NCI-H1105 treated with DMSO at 0.1 percent for 48 hours (cell line): ENCODE measurements around the gene TNPO3.
"Not testable (repeated sequence)": the region's sequence is repeated elsewhere in the genome, so short reads cannot be mapped to it uniquely, and the experiment has no call there.

ENCODE experiments used
- DNase-seq: peaks from one replicate; lab custom pipeline; 2025; lab: John Stamatoyannopoulos, UW

Gene TNPO3

DNA sequence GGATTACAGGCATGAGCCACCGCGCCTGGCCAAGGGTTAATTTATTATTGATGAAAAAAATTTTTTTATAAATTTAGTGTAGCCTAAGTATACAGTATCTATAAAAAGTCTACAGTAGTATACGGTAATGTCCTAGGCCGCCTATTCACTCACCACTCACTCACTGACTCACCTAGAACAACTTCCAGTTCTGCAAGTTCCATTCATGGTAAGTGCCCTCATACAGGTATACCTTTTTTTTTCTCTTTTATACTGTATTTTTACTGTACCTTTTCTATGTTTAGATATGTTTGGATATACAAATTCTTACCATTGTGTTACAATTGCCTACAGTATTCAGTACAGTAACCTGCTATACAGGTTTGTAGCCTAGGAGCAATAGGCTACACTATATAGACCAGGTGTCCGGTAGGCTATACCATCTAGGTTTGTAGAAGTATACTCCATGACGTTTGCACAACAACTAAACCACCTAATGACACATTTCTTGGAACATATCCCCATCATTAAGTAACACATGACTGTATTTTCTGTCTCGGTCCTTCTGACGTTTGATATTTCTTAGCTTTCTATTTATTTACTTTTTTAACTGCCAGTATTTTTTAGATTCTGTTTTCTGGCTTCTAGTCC lies 93.8 kb downstream of the TNPO3 start:
- no peak for DNase-seq

DNA sequence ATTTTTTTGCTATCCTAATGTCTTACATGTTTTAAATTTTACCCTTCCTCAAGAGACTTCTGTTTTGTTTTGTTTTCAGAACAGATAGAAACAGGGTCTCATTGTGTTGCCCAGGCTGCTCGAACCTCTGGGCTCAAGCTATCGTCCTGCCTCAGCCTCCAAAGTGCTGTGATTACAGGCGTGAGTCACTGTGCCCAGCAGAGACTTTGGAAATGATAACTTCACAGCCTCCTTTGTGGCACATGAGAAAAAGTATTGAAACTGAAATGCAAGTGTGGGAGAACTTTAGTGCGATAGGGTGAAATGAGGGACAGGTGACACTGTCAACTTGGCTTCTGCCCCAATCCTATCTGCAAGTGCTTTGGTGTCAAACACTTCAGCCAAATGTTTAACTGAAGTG lies 95.6 kb downstream of the TNPO3 start:
- DNase-seq: no peak

DNA sequence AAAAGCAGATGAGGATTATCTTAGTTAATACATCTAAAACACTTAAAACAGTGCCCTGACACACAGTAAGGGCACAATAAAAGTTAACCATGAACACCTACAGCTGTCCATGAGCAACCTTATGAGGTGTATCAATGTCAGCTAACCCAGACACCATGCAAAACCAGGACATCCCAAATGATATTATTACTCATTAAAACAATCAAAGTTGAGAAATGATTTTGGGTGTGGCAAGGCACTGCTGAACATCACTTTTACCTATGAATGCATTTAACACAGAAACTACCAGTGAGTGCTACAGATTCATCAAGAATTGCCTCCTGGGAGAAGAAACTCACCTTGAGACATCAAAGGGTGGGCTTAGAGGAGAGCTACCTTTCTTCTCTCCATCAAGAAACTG lies 98.9 kb downstream of the TNPO3 start:
- DNase-seq: no peak

DNA sequence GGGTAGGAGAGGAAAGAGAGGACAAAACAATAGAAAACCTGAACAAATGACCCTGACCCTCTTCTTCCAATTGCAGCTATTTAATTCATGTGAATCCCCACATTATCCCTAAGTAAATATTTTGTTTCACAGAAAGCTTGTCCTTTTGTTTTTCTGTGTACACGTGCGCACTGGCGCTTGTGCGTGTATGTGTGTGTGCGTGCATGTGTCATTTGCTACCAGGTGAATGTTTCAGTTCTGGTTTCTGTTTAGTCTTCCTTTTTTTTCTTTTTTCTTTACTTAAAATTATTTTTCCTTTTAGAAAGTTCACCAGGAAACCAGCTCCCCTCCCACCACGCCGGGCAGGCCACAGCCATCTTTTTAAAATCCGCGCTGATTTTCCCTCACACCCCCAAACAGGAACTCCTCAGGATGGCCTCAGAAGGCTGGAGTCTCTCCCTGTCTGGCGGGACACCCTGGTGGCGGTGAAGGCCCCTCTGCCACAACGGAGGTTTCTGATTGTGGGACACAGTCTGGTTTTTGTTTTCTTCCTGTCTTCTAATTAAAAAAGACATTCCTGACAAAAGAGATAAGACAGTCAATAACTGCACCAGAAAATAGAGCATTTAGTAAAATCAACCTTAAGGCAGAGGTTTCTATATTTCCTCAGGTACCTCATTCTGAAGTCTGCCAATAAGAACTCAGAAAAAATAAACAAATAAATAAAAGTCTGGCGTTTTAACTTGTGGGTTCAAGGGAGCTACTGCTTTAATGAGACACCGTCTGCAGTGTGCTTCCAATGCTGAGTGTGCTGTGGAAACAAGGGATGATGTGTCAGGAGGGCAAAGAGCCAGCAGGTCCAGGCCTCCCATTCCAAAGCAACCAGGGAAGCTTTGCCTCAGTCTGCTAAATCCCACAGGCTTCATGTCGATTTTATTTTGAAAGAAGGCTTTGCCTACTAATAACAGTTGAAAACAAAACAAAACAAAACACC lies 99.8 kb downstream of the TNPO3 start:
- no peak for DNase-seq

DNA sequence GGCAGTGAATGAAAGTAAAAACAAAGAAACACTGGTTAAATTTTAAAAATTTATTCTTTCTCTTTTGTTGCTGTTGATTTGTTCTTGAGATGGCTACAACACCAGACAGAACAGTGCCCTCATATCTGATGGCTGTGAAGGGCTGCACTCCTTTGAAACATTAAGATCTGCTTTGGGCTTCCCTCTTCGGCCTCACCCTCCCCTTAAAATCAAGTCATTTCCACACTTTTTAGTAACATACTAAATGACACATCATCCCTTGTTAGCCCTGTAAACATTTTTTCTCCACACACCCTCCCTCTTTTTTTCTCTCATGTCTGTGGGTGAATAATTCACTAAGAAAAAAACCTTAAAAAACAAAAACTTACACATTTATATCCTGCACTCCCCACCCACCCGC lies 100.8 kb downstream of the TNPO3 start:
- DNase-seq: no peak

DNA sequence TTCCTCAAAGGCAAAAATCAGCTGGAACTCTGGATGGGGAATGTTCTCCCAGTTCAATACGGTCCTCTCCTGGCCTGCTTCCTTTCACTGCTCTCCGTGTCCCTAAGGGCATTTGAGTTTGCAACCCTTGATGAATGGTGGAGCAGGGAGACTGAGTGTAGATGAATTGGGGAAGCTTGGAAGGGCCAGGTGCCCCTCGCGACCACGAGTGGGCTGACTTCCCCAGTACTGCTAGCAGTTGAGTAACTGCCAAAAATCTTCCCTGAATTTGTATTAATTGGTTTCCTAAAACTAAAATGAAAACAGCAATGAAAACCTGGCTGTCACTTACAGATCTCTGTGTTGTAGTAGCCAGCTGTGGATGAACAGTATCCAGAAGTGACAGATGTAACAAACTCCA lies 103.6 kb downstream of the TNPO3 start:
- DNase-seq: no peak

DNA sequence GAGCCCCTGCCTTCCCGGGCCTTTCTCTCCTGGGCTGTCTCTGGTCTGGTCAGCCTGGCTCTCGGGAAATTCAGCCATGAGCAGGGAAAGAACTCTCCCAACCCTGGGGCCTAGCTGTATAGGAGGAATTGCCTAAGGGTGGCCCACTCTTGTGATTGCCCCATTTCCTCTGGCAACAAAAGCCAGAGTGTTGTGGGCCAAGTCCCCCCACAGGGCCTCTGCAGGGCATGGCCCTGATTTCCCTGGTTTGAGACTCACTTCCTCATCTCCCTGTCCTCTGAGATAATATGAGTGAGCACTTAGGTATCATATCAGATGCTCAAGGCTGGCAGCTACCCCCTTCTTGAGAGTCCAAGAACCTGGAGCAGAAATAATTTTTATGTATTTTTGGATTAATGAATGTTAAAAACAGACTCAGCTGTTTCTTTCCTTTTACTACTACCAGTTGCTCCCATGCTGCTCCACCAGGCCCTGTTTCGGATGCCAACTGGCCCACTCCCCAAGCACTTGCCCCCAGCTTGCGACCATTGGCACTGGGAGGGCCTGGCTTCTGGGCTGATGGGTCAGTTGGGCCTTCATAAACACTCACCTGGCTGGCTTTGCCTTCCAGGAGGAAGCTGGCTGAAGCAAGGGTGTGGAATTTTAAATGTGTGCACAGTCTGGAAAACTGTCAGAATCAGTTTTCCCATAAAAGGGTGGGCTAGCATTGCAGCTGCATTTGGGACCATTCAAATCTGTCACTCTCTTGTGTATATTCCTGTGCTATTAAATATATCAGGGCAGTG lies 105.7 kb downstream of the TNPO3 start:
- no peak for DNase-seq

DNA sequence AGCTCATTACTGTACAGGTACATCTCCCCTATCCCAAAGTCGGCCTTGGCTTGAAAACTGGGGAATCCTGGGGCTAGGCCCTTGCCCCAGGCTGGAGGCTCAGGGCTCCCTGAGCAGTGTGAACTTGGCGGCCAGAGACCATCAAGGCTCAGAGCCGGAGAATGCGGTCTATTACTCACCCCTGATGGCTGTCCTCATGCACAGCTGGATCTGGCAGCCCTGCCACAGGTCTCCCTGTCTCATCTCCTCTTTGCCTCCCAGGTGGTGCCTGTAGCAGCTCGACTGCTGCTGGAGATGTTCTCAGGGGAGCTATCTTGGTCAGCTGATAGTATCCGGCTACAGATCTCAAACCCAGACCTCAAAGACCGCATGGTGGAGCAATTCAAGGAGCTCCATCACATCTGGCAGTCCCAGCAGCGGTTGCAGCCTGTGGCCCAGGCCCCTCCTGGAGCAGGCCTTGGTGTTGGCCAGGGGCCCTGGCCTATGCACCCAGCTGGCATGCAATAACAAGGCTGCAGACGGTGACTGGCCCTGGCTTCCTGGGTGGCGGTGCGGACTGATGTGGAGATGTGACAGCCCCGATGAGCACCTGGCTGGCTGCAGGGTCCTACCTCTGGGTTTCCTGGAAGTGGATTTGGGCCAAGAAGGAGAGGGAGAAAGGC lies 106.5 kb downstream of the TNPO3 start:
- no peak for DNase-seq

DNA sequence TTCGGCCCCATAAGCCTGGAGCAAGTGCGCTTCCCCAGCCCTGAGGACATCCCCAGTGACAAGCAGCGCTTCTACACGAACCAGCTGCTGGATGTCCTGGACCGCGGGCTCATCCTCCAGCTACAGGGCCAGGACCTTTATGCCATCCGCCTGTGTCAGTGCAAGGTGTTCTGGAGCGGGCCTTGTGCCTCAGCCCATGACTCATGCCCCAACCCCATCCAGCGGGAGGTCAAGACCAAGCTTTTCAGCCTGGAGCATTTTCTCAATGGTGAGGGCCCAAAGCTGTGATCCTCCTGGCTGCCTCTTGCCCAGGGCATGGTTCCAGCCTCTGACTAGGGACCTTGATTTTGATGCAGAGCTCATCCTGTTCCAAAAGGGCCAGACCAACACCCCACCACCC lies 107.1 kb downstream of the TNPO3 start:
- no peak for DNase-seq

DNA sequence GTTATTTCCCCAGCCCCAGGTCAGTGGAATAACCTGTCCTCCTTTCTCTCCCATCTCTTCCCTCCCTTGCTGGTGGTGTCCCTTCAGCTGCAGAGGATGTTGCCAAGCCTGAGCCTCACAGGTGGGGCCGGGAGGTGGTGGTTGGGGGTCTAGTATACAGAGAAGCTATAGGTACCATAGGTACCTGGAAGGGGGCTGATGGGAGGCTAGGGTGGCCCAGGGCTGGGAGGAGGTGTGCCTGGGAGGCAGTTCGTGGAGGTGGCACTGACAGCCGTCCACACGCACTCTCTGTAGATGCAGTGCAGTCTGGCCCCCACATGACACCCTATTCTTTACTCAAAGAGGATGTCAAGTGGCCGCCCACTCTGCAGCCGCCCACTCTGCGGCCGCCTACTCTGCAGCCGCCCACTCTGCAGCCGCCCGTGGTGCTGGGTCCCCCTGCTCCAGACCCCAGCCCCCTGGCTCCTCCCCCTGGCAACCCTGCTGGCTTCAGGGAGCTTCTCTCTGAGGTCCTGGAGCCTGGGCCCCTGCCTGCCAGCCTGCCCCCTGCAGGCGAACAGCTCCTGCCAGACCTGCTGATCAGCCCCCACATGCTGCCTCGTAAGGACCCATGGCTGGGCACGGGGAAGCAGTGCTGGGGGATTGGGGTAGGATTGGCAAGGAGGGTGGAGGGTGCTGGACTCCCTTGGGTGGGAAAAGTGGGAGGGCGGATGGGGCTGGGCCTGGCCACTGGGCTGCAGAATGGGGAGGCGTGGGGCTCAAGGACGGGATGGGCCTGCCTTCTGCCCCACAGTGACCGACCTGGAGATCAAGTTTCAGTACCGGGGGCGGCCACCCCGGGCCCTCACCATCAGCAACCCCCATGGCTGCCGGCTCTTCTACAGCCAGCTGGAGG lies 107.7 kb downstream of the TNPO3 start:
- DNase-seq: no peak

DNA sequence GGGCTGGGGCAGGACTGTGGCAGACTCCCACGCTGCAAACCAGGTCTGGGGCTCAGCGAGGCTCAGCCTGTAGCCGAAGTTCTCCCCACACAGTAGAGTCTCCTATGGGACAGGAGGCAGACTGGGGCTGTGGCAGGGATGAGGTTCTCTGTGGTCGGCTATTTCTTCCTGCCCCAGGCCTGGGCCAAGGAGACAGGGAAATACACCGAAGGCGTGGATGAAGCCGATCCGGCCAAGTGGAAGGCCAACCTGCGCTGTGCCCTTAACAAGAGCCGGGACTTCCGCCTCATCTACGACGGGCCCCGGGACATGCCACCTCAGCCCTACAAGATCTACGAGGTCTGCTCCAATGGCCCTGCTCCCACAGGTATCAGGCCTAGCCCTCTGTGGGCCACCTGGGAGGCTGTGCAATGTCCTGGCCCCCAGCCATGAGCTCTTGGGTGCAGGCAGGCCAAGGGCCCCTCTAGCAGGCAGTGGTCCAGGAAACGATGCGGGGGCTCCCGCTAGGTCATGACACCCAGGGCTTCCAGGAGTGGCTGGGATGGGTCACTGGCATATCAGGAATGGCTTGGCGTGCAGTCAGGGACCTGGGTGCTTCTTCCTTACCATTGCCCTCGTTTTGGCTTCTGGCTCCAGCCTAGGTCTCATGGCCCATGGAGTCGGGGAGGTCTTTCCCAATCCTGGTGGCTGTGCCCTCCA lies 109.1 kb downstream of the TNPO3 start:
- no peak for DNase-seq

DNA sequence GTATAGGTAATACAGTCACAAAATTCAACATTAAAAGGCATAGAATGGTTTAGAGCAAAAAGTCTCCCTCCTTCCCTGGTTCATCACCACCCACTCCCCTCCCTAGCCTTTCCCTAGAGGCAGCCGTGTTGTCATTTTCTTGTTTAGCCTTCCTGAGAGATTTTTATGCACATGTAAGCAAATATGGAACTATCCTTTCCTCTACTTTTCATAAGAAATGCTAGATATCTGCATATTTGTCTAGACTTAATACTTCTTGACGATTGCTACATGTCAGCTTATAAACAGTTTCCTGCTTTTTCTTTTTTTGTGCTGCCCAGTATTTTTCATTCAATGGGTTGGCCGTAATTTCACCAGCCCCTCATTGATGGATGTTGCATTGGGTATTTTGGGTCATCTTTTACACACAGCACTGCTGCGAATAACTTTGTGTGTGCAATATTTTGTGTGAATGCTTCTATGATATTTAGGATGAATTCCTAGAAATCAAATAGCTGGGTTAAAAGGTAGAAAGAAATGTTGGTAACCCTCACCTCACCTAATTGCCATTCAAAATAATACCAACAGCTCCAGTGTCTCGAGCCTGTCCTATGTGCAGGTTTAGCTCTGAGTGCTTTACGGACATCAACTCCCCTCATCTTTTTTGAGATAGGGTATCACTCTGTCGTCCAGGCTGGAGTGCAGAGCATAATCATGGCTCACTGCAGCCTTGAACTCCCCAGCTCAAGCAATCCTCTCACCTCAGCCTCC lies 110.2 kb downstream of the TNPO3 start:
- DNase-seq: no peak

DNA sequence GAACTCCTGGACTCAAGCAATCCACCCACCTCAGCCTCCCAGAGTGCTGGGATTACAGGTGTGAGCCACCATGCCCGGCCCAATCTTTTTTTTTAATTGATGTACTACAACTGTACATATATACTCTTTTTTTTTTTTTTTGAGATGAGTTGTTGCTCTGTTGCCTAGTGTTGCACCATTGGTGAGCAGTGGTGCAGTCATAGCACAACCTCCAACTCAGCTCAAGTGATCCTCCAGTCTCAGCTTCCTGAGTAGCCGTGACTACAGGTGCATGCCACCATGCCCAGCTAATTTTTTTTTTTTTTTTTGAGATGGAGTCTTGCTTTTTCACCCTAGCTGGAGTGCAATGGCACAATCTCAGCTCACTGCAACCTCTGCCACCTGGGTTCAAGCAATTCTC lies 111.7 kb downstream of the TNPO3 start:
- DNase-seq: not testable (repeated sequence)

DNA sequence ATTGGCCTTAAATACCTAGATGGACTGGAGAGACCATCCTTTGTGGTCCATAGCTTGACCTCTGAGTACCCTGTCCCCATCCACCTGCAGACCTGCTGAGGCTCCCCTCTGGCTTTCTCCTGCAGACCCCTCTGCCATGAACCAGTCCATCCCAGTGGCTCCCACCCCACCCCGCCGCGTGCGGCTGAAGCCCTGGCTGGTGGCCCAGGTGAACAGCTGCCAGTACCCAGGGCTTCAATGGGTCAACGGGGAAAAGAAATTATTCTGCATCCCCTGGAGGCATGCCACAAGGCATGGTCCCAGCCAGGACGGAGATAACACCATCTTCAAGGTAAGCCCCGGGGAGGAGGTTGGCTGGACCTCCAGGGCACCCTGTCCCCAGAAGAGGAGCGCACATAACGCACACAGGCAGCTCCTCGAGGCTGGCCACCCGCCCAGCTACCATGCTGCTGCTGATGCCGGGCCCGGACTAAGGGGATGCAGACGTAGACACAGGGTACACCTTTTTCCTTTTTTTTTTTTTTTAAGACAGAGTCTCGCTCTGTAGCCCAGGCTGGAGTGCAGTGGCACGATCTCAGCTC lies 112.9 kb downstream of the TNPO3 start:
- DNase-seq: no peak

DNA sequence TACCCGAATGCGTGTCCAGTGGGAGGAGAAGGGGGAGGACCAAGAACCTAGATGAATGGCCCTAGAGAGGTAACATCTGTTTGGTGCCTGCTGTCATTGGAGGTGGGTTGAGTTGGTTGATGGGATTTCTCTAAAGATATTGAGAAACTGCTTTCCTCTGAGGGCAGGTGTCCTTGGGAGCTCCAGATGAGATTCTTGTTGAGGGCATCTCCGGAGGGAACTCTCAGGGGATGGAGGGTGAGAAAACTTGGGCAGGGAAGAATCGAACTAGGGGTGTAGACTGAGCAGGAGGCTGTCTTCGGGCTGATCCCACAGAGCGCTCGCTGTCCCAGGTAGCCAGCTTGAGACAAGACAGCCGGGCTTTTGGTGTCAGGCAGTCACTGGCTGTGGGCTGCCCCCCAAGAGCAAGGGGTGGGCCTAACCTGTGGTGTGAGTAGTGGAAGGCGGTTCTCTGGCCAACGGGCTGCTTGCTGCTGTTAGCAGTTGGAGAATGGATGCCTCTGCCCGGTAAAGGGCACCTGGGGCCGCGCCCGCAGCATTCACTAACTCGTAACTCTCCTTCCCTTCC lies 113.5 kb downstream of the TNPO3 start:
- DNase-seq: no peak

DNA sequence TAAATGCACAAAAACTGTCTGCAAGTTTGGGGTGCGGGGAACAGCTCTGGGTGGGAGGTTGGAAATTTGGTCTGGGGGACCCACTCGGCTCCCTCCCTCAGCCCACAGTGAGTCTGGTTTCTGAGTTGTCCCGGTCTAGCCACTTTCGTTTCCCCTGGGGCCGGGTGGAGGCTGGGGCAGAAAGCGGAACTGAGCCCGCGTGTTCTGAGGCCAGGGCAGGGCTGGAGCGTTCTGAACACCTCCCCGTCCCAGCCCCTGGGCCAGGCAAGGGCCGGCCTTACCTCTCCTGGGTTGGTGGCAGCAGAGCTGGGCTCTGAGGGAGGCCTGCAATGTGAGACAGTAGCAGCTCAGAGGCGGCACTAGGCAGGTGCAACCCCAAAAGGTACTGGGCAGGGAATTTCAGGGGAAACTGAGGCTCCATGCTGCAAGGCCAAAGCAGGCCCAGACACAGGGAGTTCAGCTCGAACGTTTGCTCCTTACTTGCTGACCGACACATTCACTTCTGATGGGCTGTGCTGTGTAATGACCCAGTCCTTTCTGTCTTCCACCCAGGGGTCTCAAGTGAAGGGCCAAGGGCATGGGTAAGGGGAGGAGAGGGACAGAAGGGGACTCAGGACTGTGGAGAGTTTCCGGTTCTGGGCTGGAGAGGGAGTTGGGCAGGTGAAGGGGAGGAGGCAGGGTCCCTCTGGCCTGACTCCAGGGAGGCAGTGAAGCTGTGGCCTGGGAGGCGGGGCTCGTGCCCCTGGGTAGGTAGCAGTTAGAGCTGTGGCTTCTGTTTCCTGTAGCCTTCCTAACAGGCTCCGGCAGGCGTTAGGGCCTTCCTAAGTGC lies 114.2 kb downstream of the TNPO3 start:
- no peak for DNase-seq

DNA sequence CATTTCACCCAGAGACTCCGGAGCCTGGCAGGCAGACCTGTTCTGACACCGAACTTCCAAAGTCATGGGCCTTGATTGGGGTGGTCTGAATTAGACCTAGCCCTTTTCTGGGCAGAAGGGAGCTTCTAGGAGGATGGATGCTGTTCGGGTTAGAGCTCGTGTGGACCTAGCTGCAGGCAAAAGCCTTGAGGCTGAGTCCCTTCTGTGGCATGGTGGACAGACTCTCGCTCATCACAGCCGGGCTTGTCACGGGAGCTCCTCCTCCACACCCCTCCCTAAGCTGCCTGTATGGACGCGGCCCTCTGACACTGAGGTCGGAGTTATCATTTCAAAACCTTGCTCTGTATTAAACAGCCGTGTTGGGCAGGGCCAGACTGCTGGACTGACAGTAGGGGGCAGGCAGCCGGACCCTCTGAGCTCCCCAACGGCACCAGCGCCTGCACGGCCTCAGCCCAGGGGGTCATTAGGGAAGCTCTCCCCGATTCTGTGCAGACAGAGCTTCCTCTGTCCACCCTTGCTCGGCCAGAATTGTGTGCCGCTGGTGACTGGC lies 115.0 kb downstream of the TNPO3 start:
- no peak for DNase-seq
